DMS 273 treated with DMSO at 0.1 percent for 48 hours (cell line): ENCODE measurements around the gene SH3BP5.

ENCODE experiments used
- DNase-seq: peaks from one replicate; lab custom pipeline; 2025; lab: John Stamatoyannopoulos, UW

The SH3BP5 gene

DNA sequence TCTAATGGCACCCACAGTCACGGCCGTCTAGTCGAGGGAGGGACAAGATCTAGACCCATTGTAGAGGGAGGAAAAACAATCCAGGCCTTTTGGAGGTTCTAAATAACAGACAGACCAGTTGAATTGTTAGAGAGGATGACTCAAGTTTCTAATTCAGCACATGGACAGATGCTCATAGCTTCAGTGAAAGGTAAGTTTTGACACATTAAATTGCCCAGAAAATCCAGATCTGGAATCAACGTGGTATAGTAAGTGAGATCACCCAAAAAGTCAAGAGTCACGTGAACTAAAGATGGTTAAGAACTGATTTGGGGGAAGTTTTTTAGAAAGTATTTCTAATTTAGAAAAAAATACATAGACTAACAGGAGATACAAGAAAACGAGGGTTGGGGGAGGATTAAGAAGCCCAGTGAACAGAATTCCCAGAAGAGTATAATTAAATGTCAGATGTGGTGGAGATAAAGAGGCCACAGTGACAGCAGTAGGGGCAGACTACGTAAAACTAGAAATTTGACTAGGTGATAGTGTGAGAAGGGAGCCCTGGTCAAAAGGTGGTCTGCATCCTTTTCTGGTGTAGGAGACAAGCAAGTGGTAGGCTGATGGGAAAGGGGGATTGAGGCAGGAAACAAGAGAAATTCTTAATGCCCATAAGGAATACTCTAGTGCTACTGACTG is 79.2 kb downstream of the SH3BP5 start:
- no peak for DNase-seq

DNA sequence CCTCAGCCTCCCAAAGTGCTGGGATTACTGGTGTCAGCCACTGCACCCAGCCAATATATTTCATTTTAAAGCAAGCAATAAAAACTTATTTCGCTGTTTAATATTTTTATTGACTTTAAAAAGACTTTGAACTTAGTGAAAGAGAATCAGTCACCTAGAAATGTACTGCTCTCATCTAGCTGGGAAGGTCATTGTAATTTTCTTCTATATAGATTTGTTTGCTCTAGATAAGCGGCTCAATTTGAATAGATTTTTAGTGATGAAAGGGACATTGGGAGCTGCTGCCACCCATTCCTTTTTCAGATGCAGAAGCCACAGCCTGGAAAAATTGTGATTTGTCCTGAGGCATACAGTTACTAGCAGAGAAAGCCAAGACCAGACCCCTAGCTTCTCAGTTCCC is 86.2 kb downstream of the SH3BP5 start:
- no peak for DNase-seq

DNA sequence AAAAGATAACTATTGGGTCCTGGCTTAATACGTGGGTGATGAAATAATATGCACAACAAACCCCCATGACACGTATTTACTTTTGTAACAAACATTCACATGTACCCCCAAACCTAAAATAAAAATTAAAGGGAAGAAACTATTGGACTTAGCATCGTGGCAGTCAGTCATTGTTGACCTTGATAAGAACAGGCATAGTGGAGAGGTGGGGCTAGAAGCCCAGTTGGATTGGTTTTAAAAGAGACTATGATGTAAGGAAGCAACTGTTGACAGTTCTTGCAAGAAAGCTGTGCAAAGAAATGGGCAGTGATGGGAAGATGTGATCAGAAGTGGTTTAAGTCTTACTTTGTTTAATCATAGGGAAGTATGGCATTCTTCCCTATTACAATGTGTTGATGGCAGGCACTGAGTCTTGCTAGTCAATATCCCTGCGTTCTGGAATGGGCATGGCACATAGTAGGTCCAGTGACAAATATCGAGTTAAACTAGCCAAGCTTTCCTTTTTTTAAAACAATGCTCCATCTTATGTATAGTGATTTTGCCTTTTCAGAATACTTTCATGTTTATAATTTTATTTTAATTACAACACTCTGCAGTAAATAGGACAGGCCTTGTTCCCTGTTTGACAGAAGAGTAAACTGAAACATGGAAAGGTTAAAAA is 88.4 kb downstream of the SH3BP5 start:
- no peak for DNase-seq

DNA sequence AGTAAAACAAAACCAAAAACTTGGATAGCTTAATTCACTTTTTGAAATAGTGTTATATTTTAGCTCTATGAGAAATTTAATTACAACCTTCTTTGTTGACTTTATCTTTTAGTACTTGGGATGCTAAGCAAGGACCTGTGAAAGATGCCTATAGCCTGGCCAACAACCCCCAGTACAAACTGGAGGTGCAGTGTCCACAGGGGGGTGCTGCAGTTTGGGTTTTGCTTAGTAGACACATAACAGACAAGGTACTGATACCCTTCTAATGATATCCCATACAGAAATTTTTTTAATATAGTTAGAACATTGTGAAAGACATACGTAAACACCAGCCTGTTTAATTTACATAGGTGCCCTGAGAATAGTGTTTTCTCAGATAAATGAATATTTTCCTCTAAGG is 91.0 kb downstream of the SH3BP5 start:
- no peak for DNase-seq

DNA sequence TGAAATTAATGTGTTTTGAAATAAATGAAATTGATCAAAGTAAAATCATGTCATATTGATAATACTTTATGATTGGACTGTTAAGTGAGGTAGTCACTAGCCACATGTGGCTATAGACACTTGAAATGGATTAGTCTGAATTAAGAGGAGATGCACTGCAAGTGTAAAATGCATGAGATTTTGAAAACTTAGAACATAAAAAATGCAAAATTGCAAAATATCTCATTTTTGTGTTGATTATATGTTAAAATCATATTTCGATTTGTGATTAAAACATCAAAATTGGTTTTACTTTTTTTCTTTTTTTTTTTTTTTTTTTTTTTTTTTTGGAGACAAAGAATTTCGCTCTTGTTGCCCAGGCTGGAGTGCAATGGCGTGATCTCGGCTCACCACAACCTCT is 103.1 kb downstream of the SH3BP5 start:
- DNase-seq, result no peak

DNA sequence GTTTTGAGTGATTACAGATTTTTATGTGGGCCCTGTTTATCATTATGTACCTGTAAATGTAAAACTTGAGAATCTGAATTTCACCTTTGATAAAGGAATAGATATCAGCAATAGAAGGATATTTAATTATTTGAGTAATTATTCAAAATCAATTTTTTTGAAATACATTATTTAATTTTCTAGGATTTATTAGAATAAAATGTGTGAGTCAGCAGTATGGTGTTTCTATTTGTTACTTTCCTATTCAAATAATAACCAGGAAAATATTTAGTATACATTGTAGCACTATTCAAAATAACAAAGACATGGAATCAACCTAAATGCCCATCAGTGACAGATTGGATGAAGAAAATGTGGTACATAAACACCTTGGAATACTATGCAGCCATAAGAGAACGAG is 104.2 kb downstream of the SH3BP5 start:
- no peak for DNase-seq

DNA sequence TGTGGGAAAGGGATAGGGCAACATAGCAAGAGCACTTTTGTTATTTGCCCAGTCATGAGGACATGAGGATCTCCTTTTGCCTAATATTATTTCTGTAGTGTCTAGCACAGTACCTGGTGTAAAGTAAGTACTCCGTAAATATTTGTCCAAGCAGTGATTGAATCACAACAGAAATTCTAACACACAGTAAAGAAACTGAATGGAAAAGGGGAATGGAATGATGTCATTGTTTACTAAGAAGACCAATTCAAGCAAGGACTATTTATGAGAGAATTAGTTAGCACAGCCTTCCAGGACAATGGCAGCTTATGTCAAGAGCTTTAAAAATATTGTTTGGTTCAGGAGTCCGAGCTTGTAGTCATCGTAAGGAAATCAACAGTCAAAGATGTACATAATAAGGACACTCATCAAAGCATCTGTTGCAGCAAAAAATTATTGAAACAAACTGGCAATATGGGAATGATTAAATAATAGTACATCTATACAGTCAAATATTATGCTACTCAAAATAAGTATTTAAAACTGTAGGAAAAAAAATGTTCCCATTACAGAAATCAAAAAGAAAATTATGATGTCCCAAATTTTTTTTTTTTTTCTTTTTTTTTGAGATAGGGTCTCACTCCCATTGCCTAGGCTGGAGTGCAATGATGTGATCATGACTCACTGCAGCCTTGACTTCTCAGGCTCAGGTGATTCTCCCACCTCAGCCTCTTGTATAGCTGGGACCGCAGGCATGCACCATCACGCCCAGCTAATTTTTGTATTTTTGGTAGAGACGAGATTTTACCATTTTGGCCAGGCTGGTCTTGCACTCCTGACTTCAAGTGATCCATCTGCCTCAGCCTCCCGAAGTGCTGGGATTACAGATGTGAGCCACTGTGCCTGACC is 108.5 kb downstream of the SH3BP5 start:
- DNase-seq, result no peak

DNA sequence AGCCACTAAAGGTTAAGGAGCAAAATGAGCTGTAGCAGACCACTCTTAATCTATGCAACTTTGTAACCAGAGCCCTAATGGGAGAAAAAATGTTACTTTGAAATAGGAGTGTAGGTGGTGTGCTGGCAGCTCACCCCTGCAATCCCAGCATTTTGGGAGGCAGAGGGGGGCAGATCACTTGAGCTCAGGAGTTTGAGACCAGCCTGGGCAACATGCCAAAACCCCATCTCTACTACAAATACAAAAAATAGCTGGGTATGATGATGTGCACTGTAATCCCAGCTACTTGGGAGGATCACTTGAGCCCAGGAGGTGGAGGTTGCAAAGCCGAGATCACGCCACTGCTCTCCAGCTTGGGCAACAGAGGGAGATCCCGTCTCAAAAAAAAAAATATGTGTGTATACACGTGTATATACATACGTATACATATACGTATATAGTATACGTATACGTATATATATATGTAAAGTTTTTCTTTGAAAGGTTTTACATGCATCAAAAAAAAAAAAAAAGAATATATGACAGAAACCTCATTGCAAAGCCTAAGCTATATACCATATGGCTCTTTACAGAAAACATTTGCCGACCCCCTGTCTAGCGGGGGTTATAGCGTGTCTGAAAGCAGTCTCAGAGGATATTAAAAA is 110.7 kb downstream of the SH3BP5 start:
- no peak for DNase-seq

DNA sequence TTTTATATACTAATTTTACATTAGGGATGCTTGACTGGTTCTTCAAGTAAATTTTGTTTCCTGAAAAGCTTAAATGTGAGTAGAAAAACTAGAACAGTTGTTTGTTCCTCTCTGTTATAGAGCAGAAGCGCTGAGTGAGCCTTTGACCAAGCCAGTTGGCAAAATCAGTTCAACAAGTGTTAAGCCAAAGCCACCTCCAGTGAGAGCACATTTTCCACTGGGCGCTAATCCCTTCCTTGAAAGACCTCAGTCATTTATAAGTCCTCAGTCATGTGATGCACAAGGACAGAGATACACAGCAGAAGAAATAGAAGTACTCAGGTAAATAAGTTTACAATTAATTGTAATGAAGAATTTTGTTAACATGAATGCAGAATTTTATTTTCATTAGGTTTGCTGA is 111.7 kb downstream of the SH3BP5 start:
- DNase-seq, result no peak

DNA sequence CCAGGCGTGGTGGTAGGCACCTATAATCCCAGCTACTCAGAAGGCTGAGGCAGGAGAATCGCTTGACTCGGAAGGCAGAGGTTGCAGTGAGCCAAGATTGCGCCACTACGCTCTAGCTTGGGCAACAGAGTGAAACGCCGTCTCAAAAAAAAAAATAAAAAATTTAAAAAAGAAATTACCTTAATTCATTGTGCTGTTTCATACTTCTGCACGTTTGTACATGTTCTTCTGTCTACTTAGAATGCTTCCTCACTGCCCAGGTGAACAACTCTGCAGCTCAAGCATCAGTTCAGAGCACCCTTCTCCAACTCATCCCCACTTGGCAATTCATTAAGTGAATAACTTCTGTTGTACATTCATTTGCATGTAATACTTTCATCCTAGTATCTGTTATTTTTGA is 112.3 kb downstream of the SH3BP5 start:
- DNase-seq, result no peak

DNA sequence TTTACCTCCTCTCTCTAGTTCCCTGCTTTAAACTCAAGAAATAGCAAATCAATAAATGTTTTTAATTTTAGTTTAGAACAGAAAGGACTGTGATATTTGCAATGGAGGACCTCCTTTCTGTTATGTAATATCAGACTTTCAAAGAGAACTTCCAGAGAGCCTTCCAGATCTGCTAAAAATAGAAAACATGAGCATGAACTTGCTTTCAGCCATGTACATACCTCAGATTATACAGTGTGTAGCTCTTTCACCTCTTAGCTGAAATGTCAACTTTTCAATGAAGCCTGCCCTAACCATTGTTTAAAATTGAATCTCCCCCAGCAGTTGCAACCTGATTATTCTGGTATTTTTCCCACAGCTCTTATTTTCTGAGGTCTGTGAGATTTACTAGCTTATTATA is 113.7 kb downstream of the SH3BP5 start:
- no peak for DNase-seq

DNA sequence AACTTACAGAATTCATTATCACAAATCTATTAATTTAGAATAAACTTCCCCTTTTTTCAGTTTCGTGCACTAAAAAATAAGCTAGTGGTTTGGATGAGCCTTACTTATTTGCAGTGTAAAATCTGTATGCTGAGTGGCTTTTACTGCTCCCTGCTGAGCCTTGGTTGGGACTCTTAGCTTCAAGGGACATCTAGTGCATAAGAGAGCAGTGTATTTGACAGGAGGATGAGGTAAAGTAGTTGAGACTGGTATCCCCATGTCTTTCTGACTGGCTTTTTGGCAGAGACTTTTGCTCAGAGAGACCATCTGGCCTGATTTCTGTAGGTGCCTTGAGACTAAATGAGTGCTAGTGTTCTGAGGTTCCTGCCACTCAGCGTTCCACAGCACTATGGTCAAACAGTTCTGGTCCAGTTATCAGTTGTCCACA is 114.5 kb downstream of the SH3BP5 start:
- DNase-seq, result no peak

DNA sequence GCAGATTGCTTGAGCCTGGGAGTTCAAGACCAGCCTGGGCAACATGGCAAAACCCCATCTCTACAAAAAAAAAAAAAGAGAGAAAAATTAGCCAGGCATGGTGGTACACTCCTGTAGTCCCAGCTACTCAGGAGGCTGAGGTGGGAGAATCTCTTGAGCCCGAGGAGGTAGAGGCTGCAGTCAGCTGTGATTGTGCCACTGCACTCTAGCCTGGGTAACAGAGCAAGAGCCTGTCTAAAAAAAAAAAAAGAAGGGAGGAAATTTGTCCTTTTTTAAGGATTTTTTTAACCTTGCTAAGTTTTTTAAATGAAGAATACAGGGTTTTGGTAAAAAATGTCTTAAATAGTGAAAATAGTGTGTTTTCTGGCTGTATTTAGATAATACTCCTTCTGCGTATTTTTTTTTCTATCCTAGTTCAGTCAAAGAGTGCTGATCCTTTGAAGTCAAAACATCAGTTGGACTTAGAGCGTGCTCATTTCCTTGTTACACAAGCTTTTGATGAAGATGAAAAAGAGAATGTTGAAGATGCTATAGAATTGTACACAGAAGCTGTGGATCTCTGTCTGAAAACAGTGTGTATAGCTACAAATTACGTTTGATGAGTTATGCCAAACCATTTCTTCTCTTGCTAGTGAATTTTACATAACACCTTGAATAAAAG is 115.2 kb downstream of the SH3BP5 start:
- DNase-seq, result no peak

DNA sequence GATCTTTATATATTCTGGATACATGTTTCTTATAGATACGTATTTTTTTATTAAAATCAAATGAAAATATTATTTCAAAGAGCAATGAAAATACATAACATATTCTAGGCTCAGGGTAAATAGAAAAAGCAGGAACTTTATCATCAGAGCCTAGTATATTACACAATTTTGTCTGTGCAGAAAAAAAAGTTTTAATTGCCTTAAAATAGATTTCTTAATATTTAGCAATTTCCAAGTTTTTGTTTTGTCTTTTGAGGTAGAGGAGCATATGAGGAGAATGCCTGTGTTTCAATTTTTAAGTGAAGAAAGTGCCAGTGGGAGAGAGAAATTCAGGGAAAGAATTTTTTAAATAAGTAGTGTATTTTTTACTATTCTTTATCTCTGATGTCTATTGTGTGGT is 115.9 kb downstream of the SH3BP5 start:
- no peak for DNase-seq

DNA sequence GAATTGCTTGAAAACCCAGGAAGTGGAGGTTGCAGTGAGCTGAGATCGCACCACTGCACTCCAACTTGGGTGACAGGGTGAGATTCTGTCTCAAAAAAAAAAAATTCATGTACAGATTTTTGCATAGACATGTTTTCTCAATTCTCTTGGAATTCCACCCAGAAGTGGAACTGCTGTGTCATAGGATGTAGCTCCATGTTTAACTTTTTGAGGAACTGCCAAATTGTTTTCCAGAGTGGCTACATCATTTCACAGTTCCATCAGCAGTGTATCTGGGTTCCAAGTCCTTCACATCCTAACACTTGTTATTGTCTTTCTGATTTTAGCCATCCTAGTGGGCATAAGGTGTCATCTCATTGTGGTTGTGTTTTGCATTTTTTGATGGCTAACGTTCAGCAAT is 116.4 kb downstream of the SH3BP5 start:
- DNase-seq, result no peak

DNA sequence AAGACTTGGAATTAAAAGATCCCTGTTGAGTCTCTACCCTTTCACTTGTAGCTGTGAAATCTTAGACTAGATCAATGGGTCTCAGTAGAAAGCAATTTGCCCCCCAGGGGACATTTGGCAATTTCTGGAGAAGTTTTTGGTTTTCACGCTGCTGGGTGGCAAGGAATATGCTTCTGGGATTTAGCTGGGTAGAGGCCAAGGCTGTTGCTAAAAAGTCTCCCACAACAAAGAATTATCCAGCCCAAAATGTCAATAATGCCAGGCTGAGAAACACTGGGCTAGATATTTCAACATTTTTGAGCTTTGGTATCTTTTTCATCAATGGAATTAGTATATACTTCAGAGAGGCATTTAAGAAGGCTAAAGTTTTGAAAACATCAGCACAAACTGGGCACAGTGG is 117.6 kb downstream of the SH3BP5 start:
- no peak for DNase-seq

DNA sequence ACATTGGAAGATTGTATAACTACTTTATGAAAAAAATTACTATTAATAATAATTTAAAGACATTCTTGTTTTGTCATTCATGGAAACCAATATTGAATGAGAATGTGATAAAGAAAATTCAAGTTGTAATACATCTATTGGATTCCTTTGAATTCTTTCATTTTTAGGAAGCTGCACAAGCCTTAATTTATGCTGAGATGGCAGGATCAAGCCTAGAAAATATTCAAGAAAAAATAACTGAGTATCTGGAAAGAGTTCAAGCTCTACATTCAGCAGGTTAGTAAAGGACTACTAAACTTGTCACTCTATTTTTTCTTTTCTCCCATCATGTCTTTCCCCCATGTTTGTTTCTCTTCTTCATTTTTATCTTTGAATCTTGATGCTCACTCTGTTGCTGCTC is 120.4 kb downstream of the SH3BP5 start:
- no peak for DNase-seq

DNA sequence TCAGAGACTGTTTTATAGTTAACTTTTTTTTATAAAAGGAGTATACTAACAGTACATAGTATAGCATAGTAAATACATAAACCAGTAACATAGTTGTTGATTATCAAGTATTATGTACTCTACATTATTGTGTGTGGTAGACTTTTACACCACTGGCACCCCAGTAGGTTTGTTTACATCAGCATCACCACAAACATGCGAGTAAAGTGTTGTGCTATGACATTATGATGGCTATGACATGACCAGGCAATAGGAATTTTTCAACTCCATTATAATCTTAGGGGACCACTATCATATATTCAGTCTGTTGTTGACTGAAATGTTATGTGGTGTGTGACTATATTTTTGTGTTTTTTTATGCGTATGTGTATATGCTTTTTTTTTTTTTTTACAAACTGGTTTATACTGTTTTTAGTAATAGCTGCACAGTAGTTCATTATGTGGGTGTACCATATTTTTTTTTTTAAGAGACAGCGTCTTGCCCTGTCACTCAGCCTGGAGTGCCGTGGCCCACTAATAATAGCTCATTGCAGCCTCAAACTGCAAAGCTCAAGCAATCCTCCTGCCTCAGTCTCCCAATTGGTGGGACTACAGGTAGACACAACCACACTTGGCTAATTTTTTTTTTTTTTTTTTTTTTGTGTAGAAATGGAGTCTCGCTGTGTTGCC is 124.4 kb downstream of the SH3BP5 start:
- no peak for DNase-seq

DNA sequence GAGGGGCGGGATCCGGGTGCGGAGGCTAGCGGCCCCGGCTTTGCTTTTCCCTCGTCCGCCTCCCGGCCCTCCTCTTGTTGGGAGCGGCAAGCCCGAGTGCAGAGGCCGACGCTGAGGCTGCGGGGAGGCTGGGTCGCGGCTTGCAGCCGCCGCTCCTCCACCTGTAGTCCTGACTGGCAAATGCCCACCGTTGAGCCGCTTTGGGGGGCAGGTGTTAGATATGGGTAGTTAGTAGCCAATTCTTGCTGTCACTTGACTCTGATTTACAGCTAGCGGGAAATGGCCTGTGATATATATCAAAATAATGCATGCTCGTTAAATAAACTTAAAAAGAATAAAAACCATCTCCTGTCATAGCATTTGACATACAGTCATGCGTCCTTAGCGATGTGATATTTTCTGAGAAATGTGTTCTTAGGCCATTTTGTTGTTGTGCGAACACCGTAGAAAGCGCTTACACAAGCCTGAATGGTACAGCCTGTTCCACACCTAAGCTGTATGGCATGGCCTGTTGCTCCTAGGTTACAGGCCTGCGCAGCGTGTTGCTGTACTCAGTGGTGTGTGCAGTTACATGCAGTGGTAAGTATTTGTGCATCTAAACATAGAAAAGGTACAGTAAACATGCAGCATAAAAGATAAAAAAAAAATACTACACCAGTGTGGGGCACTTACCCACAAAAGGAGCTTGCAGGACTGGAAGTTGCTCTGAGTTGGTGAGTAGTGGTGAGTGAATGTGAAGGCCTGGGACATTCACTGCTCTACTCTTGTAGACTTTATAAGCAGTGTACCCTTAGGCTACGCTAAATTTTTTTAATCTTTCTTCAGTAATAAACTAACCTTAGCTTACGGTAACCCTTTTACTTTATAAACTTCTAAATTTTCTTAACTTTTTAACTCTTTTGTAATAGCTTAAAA is 125.5 kb downstream of the SH3BP5 start:
- no peak for DNase-seq

DNA sequence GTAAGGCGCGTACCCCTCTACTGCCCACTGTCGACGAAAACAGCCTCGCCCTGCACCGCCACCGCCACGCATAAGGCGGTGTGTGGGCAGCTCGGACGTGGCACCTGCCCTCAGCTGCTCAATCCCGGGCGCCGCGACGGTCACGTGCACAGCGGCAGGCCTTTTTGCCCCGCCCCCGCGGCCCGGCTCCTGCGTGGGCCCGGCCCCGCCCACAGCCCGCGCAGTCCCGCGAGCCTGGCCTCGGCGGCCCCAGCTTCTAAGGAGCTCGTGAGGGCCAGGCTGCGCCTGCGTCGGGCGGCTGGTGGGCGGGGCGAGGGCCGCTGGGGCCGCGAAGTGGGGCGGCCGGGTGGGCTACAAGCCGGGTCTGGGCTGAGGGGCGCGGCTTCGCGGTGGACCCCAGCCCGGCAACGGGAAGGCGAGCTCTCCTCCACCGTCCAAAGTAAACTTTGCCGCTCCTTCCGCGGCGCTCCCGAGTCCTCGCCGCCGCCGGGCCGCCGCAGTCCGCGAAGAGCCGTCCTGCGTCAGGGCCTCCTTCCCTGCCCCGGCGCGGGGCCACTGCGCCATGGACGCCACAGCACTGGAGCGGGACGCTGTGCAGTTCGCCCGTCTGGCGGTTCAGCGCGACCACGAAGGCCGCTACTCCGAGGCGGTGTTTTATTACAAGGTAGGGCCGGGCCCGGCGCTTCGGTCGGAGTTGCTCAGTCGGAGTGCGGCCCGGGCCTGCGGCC is 126.3 kb downstream of the SH3BP5 start, which contains the start of gene CAPN7:
TSS of gene CAPN7 (plus strand) at position 313 of the 728 bp plus-strand sequence. CDS start at position 563, 250 bp downstream.
- no peak for DNase-seq
